HG03139 (cell line): ENCODE measurements around the gene CNMD.
"Not testable (repeated sequence)": the region's sequence is repeated elsewhere in the genome, so short reads cannot be mapped to it uniquely, and the experiment has no call there.

Experiments
- ATAC-seq: cut with Tn5 transposase; IDR thresholded peaks from one replicate; pipeline ENCODE4 v1.9.1; 2021; ENCODE audit not compliant: unreplicated experiment

The CNMD gene

GRCh38 chr13:52695856-52696255 is 43.8 kb downstream of the CNMD start:
- ATAC-seq: no peak

DNA sequence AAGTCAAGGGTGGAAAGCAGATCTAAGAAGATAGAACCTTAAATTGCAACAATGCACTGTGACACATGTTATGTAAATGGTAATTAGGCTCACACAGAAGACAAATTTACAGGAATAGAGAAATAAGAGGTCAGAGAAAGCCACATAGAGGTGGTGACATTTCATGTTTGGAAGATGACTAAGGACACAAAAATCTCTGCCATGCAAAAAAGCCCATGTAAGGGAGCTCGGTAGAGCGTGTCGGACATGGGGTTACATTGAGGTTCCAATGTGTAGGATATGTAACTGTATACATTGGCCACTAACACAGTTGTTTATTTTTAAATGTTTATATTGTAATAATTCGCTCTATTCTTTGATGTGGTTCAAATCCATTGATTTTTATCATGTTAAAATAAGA is 53.2 kb downstream of the CNMD start:
- ATAC-seq: no peak

GRCh38 chr13:52685806-52686205 is 53.8 kb downstream of the CNMD start:
- not testable (repeated sequence) for ATAC-seq

- ATAC-seq: no peak
Measured at GRCh38 chr13:52677823-52678222, 61.8 kb downstream of the CNMD start.

- no peak for ATAC-seq
Measured at GRCh38 chr13:52673465-52673864, 66.2 kb downstream of the CNMD start.

DNA sequence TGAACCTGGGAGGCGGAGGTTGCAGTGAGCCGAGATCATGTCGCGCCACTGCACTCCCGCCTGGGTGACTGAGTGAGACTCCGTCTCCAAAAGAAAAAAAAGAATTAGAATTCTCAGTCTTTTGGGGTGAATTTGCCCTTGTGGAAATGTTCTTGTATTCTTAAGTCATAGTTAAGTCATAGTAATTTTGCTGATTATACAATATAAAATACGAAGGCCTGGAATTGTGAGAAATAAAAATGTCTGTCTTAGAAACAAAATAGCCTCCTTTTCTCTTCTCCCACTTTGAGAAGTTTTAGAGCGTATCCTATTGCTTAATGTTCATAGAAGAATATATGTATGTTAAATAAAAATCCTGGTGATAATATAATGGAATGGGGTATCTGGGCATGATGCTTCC is 68.9 kb downstream of the CNMD start:
- no peak for ATAC-seq

DNA sequence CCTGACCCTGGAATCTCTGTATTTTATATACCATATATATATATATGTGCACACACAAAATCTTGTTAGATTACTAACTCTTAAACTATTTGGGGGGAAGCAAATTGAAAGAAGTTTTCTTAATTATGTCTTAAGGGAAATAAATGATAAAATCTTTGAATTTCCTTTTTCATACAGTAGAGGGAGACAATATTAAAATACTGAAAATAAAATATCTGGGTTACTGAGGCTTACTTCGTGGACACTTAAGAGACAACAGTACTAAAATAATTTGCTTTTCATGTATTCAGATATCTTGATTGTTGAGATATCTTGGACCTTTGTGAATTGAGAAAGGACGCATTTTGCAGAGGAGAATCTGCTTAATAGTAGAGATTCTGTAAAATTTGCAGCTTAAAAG is 69.9 kb downstream of the CNMD start:
- ATAC-seq: no peak

- no peak for ATAC-seq
Measured at GRCh38 chr13:52665325-52665724, 74.3 kb downstream of the CNMD start.

GRCh38 chr13:52664272-52664671 is 75.3 kb downstream of the CNMD start:
- no peak for ATAC-seq

GRCh38 chr13:52659340-52659739 is 80.3 kb downstream of the CNMD start:
- no peak for ATAC-seq
